Activated T-cell treated with anti-CD3 and anti-CD28 coated beads for 4 hours (primary cell): Measurements from ENCODE around the gene ADGRD1.

Experiments
- DNase-seq: peaks from one replicate; pipeline ENCODE4 v3.0.0-alpha.2; 2020

ADGRD1 gene

DNA sequence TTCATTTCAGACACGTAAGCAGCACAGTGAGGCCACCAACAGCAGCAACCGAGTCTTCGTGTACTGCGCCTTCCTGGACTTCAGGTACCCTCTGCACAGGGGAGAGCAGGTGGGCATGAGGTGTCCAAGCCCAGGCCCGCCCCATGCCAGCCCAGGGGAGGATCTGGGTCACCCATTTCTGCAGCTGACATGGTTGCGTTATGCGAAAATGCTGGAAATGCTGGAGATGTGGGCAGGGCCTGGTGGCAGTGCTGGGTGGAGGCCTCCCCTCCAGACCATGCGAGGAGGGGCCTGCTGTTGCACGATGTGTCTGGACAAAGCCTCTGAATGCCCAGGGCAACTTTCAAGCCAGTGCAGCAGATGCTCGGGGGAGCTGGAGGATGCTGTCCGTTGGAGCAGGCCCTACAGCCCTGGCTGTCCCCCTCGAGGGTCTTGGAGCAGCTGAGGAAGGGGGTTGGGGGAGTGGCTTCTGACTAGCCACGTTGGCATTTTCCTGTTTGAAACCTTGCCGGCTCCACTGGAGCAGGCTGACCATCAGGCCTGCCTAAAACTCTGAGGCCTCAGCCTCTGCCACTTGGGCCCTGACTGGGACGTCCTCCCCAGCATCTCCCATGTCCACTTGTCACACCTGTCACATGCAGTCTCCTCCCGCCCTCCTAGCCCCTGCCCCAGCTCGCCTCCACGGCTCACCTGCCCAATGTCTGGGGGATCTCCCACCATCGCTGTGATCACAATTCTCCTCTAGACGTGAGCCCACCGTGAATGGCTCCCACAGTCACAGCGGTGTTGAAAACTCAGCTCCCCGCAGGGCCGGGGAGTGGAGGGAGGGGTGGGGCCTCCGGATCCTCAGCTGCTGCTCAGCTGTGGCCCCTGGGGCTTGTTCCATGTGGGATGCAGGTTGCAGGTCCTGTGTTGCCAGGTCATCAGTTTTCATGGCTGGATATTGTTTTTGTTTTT is 123.4 kb downstream of the ADGRD1 start:
- no peak for DNase-seq

GRCh38 chr12:131077931-131078391 is 124.3 kb downstream of the ADGRD1 start:
- DNase-seq: no peak

DNA sequence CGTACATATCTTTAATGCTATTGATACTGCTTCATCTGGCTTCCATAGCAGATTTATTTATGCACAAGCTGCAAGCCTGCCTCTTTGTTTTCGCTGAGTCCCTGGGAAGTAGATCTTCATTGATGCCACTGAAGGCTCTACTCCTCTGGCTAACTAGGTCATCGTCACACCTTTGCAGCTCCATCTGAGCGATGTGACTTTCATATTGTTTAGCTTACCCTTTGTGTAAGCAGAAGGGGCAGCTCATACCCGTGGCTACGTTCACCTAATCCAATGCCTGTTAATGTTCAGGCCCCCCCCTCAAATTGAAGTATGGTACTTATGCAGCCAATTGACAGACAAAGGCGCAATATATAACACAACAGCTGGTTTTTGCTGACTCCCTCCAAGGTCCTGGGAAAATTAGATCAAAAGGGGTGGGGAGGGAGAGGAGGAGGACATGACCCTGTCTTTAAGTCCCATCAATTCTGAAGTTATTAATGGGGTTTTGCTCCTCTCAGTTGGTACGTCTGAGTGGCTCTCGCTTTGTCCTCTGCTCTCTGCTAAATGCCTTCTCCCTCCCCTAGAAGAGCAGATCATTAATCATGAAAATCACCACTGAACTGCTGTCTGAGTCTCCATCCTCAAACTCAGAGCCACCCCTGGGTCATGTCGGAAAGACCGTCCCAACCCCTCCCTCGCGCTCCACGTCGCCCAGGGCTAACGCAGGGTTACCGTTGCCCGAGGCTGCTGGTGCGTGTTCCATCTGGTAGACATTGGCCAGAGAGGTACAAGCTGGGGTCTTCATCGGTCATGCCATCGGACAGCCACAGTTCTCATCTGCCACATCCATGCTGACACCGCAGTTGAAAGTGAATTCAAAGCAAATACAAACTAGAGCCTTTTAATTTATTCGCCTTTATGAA is 128.8 kb downstream of the ADGRD1 start:
- no peak for DNase-seq

- no peak for DNase-seq
Measured at GRCh38 chr12:131084341-131085011, 130.8 kb downstream of the ADGRD1 start.

DNA sequence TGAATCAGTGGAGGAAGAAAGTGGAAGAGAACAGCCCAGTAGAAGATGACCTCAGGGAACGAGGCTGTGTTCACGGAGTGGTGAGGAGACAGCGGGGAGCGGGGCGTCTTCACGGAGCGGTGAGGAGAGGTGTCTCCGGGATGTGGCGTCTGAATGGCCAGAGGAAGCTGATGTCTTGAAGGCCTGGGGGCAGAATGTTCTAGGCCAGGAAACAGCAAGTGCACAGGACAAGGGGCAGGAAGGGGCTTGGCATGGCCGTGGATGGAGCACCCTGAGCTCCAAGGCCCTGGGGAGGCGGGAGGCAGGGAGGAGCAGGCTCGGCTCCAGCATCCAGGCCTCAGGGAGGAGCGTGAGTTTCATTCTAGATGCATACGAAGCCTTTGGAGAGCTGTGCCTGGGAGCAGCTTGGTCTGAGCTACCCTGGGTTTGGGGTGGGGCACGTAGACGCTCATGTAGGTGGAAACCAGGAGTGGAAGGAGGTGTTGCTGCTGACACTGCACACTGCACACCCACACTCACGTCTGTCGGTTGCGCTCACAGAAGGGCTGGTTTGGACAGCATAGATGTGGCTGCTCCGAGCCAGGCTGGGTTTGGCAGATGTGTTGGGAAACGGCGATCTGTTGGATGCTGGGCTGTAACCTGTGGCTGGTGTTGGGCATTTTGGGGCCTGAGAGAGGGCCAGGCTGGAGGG is 131.6 kb downstream of the ADGRD1 start:
- no peak for DNase-seq

- no peak for DNase-seq
Measured at GRCh38 chr12:131085816-131086591, 132.3 kb downstream of the ADGRD1 start.

DNA sequence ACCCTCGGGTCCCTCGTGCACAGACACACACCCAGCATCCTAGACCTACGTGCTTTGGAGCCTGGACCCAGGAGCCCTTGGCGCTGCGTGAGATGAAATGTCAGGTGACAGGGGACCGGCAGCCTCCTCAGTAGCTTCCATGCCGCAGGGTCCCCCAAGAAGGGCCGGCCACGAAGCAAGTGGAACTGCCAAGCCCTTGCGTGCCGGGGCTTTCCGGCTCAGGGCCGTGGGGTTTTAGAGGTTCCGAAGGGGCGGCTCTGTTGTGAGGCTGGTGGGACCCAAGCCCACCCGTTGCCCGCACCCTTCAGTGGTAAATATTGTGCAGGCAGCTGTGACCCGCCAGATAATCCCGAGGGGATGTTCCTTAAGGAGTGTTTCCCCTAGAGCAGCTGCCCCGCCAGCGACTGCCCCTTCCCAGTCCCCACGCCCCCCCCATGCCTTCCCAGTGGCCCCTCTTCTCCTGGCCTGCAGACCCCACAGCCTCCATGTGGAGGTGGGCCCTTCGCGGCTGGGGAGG is 133.7 kb downstream of the ADGRD1 start:
- DNase-seq: no peak

GRCh38 chr12:131087991-131088700 is 134.4 kb downstream of the ADGRD1 start:
- no peak for DNase-seq

DNA sequence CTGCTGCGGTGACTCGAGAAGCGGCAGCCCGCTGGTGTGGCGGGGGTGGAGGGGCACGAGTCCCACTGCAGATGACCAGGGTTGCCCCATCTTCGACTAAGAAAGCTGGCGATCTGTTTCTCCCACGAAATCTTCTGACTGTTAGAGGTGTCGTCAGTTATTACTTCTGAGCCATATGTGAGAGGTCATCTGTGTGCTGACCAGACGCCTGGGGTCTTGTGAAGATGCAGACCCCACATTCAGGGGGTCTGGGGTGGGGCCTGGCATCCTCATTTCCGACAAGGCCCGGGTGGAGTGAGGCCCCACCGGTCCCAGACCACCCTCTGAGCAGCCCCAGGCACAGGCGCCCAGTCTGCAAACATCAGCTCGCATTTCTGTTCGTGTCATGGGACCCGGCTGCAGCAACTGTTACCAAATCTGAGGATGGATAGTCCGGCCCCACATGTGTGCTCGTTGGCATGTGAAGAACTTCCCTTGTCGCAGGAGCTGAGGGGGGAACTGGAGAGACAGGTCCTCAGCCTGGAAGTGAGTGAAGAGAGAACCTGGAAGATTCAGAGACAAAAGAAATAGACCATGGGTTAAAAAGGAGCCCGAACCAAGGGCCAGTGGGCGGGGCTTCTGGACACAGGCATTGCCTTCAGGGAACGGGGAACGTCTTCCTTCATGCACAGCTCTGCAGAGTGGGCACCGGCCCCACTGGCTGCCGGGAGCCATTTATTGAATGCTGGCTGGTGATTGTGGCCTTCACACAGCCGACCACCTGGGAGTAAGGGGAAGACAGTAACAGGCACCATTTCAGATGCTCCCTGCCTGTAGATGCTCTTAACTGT is 135.2 kb downstream of the ADGRD1 start:
- no peak for DNase-seq

GRCh38 chr12:131089531-131090273 is 136.0 kb downstream of the ADGRD1 start:
- DNase-seq: no peak

GRCh38 chr12:131090274-131091210 is 136.8 kb downstream of the ADGRD1 start:
- DNase-seq: no peak

- no peak for DNase-seq
Measured at GRCh38 chr12:131091413-131091975, 137.8 kb downstream of the ADGRD1 start.

DNA sequence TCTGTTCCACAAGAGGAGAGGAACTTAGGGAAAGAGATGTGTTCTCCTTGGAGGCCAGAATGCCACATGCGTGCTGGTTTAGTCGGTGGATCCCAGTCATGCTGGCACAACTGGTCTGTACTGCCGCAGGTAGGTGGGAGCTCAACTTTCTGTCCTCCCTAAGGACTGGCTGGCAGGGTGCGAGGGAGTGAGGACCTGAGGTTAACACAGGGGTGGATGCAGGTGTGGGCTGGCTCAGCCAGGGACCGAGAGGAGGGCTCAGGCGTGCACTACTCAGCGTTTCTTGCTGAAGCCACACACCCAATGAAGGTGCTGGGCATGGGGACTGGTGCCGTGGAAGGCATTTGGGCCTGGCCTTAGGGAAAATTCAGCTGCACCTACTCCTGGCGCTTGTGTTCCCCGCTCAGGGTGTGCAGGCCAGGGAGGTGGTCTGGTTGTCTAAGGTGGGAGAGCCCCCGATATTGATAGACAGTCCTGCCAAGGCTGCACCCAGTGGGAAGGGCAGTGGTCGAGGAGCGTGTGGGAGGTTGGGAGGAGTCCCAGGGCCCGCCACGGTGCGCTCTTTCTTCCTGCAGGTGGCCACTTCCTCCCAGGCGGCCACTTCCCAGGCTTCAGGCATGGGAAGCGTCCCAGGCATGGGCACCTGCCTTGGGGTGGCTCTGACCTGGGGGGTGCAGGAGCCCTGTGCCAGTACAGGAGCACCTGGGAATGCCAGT is 138.4 kb downstream of the ADGRD1 start:
- no peak for DNase-seq

DNA sequence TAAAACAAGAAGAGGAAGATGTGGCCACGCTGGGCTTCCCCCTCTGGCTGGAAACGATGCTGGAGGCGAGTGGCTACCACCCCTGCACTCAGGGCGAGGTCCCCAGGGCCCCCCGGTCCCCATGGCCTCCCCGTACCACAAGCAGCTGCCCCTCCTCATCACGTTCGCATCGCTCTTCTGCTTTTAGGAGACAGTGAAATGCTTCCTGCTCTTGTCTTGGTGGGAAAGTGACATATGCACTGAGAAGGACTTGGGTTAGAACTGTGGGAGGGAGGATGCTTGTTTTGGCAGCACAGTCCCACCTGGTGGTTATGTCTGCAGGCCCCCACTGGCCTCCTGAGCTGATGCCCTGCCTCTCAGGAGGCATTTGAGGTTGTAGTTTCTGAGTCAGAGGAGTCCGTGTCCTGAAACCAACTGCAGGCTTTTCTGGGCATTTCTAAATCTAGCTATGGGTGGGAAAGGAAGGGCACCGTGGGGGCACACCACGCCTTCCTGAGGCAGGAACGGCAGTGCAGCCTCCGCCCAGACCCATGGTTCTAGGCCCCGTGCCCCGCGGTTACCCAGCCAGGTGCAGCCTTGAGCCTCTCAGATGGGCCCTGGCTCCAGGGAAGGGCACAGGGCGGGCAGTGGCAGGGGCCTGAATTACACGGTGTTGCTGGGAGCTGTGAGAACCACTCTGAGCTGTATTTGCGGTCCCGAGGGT is 139.3 kb downstream of the ADGRD1 start:
- DNase-seq: no peak

- DNase-seq: no peak
Measured at GRCh38 chr12:131093604-131093955, 139.9 kb downstream of the ADGRD1 start.
